ENCODE measurements around the gene CPT1B.

The CPT1B gene

DNA sequence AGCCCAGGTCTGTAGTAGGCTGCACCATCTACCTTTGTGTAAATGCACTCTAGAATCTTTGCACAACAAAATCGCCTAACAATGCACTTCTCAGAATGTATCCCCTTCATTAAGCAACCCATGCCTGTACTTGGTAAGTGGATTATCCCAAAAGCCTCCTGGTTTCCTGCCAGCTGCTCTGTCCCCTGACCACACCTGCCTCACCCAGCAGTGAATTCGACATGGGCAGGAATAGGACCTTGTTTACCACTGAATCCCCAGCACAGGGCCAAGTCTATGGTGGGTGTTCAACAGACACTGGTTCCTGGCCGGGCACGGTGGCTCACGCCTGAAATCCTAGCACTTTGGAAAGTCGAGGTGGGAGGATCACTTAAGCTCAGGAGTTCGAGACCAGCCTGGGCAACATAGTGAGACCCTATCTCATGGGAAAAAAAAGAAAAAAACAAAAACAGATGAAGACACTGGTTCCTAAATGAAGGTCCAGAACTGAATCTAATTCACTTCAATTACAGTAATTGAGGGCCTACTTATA is 10.4 kb downstream of the CPT1B start:
- no peak for TF ChIP-seq CTCF (IDR thresholded peaks at IDR 0.05; ENCODE audit: extremely low read depth, insufficient read depth, missing control alignments)
- in situ Hi-C loops (cut with MboI; ENCODE audit: low pct_unique_long_range_greater_than_20kb, low sequenced_read_pairs, unreplicated experiment), result no loop called here
- DNase-seq (ENCODE audit: low spot score), result no peak

GRCh38 chr22:50564289-50564688 is 13.9 kb downstream of the CPT1B start:
- in situ Hi-C loops (cut with MboI; ENCODE audit: low pct_unique_long_range_greater_than_20kb, low sequenced_read_pairs, unreplicated experiment), result no loop called here
- no peak for DNase-seq (ENCODE audit: low spot score)
- no peak for TF ChIP-seq CTCF (IDR thresholded peaks at IDR 0.05; ENCODE audit: extremely low read depth, insufficient read depth, missing control alignments)

- in situ Hi-C loops (cut with MboI; ENCODE audit: low pct_unique_long_range_greater_than_20kb, low sequenced_read_pairs, unreplicated experiment), result no loop called here
- TF ChIP-seq CTCF (IDR thresholded peaks at IDR 0.05; ENCODE audit: extremely low read depth, insufficient read depth, missing control alignments), result no peak
- no peak for DNase-seq (ENCODE audit: low spot score)
Measured at GRCh38 chr22:50563413-50564160, 14.6 kb downstream of the CPT1B start.

- in situ Hi-C loops (cut with MboI; ENCODE audit: low pct_unique_long_range_greater_than_20kb, low sequenced_read_pairs, unreplicated experiment), result no loop called here
- peak; percentile 96 for DNase-seq (ENCODE audit: low spot score)
Measured at GRCh38 chr22:50562523-50563412, 15.5 kb downstream of the CPT1B start, which contains the start of gene SYCE3. Gene SYCE3, minus strand, starts transcription at chr22:50562919. Its CDS starts 6,514 bp downstream, at chr22:50556405.

GRCh38 chr22:50561401-50562358 is 16.5 kb downstream of the CPT1B start:
- no peak for TF ChIP-seq CTCF (IDR thresholded peaks at IDR 0.05; ENCODE audit: extremely low read depth, insufficient read depth, missing control alignments)
- DNase-seq (ENCODE audit: low spot score), result no peak
- in situ Hi-C loops (cut with MboI; ENCODE audit: low pct_unique_long_range_greater_than_20kb, low sequenced_read_pairs, unreplicated experiment), result no loop called here

More at GRCh38 chr22:50562523-50563412, 15.5 kb downstream of the CPT1B start, which contains the start of gene SYCE3:
- peak; percentile 90 for TF ChIP-seq CTCF (IDR thresholded peaks at IDR 0.05; ENCODE audit: extremely low read depth, insufficient read depth, missing control alignments)

Measured in GM13977 (cell line).